Heart left ventricle (tissue), 13 donors: ENCODE results near the gene FBP1.

Experiments used
- POLR2A ChIP-seq, 2 donors: fragments of 450-650 bp; IDR thresholded peaks; one replicate each; pipeline ENCODE4 v1.6.1; 2017; ENCODE audit warnings: antibody characterized with exemption in 2 of 2, mild to moderate bottlenecking in 2 of 2, moderate library complexity in 2 of 2
- TF ChIP-seq, protein P1 (sequence below), 12 donors: fragments of 200-600 bp; sonication (generic) in 4 of 12; IDR thresholded peaks; one replicate each; pipeline versions ENCODE4 v1.5.0 to v1.8.0; 2018 to 2022; ENCODE audit warnings: antibody characterized with exemption in 12 of 12, mild to moderate bottlenecking in 5 of 12
- donor health status: ischemic (EF 13 %, LVEDD 7.1; RV severe dilation, severe dysfunction).
- donor health status: DM: no; HTN: yes; CAD: no.
- donor health status: DM: no; HTN: no; CAD: no.
- donor health status: ischemic (EF 25% LVEDD 6.9; RV normal size, moderate dysfunction).
- donor health status: ischemic (EF 25% LVEDD 5.7; RV mildly dilated, moderate dysfunction).
- donor health status: ischemic (EF 35%, LVEDD 5.7; RV mildly dilated, moderate dysfunction).
- donor health status: nonischemic (EF 11% LVEDD 7.7; RV severe dilation, severe dysfunction).
- donor health status: DM: yes; HTN: yes; CAD: no.
- donor health status: PGD.
- donor health status: ischemic (EF 29% LVEDD 5.4; RV normal size, mild dysfunction).
- donor health status: nonischemic (EF 23%, LVEDD 6.1; RV moderate dilation, normal function).

DNA sequence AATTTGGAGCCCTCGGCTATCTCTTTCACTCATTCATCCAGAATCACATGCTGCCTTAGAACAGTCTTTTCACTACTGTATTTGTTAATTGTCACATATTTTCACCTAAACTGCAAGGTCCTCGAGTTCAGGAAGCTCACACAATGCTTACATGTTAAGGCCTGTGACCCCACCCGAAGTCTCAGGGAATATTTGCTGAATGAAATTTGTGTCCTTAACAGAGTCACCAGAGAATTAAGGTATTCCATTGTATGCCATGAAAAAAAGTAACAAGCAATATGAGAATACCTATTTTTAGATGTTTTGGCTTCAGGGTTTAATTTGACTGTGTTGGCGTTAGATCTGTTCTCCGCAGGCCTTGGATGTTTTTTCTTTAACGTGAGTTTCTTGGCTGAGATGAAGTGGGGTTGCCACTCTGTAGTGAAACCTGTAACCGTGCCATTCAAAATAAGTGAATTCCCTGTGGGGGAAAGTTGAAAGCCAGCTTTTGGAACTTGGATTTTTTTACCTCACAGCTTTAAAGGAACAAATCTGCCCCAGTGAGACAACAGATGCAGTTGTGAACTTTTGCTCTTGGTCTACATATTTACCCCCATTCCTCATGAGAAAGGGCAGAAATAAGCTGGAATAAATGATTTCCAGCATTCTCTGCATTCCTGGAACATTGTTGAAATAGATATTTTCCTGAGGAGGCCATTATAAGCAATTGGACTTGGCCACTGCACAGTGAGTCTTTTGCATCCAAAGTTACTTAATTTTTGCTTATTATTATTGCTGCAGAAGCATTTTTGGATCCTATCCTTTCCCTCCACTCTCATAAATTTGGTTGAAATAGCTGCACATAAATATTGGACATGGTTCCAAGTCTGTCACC lies 35.9 kb upstream of the FBP1 start:
- TF ChIP-seq, protein P1, sequence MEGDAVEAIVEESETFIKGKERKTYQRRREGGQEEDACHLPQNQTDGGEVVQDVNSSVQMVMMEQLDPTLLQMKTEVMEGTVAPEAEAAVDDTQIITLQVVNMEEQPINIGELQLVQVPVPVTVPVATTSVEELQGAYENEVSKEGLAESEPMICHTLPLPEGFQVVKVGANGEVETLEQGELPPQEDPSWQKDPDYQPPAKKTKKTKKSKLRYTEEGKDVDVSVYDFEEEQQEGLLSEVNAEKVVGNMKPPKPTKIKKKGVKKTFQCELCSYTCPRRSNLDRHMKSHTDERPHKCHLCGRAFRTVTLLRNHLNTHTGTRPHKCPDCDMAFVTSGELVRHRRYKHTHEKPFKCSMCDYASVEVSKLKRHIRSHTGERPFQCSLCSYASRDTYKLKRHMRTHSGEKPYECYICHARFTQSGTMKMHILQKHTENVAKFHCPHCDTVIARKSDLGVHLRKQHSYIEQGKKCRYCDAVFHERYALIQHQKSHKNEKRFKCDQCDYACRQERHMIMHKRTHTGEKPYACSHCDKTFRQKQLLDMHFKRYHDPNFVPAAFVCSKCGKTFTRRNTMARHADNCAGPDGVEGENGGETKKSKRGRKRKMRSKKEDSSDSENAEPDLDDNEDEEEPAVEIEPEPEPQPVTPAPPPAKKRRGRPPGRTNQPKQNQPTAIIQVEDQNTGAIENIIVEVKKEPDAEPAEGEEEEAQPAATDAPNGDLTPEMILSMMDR (IDR thresholded peaks at IDR 0.05), result no peak
- TF ChIP-seq POLR2A (IDR thresholded peaks at IDR 0.05), result no peak
